Stomach (tissue), 4 donors: ENCODE data around the gene ITIH4.

ENCODE experiments used
- CTCF ChIP-seq, 7 experiments: fragments of 450-650 bp in 4 of 7; fragments of 200-600 bp in 3 of 7; sonication (generic) in 3 of 7; IDR thresholded peaks; one replicate each; pipeline ENCODE4 v1.5.1; 2016 to 2019; ENCODE audit warnings: antibody characterized with exemption in 7 of 7, control low read depth in 2 of 7, mild to moderate bottlenecking in 1 of 7
- POLR2A ChIP-seq, 4 donors: fragments of 450-650 bp; IDR thresholded peaks; one replicate each; pipeline ENCODE4 v1.6.1; 2016; ENCODE audit warnings: antibody characterized with exemption in 4 of 4, control low read depth in 2 of 4, mild to moderate bottlenecking in 1 of 4, moderate library complexity in 1 of 4
- POLR2AphosphoS5 ChIP-seq, 3 donors: sonication (generic); formaldehyde crosslinking; IDR thresholded peaks; one replicate each; pipeline ENCODE4 v1.6.1; 2016; ENCODE audit warnings: antibody characterized with exemption in 3 of 3

- TF ChIP-seq CTCF (IDR thresholded peaks at IDR 0.05): no peak
- no peak for TF ChIP-seq POLR2A (IDR thresholded peaks at IDR 0.05)
- TF ChIP-seq POLR2AphosphoS5 (IDR thresholded peaks at IDR 0.05): no peak
Measured at GRCh38 chr3:52827441-52827840, 3.0 kb downstream of the ITIH4 start.
